GM20000 (cell line): ENCODE data around the gene PABPC1L.
A peak's percentile ranks its signal among the peaks of the same experiment; 100 is the strongest.

Experiments
- DNase-seq: peaks from one replicate; pipeline ENCODE4 v3.0.0; 2012; ENCODE audit warnings: low spot score
- TF ChIP-seq, protein P1 (sequence below): IDR thresholded peaks from 2 replicates; pipeline ENCODE4 v1.5.1; 2012; ENCODE audit warnings: mild to moderate bottlenecking, control low read depth; ENCODE audit errors: extremely low read depth, missing control alignments

Gene PABPC1L

DNA sequence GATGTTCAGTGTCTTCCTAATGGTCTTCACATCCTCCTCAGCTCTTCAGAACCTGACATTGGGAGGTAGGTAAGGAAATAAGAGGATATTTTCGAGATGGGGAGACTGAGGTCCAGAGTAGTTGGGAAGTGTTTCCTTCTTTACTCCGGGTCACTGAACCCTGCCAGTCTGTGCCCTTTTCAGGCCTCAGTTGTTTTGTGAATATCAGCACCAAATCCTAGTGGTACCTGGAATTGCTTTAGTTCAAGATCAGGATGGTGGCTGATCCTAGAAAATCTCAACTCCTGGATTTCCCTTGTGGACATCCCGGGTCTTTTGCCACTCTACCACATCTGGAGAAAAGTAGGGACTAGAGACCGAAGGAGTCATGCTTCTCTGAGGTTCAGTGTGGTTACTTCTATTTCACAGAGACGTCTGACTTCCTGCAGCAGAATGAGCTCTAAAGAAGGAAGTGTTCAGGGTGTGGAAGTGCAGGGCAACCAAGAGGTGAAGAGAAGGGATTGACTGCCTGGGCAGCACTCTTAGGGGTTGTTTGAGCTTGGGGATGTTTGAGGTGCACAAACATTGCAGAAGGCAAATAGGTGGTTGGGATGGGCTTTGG, 57.4 kb downstream of the PABPC1L start:
- TF ChIP-seq, protein P1, sequence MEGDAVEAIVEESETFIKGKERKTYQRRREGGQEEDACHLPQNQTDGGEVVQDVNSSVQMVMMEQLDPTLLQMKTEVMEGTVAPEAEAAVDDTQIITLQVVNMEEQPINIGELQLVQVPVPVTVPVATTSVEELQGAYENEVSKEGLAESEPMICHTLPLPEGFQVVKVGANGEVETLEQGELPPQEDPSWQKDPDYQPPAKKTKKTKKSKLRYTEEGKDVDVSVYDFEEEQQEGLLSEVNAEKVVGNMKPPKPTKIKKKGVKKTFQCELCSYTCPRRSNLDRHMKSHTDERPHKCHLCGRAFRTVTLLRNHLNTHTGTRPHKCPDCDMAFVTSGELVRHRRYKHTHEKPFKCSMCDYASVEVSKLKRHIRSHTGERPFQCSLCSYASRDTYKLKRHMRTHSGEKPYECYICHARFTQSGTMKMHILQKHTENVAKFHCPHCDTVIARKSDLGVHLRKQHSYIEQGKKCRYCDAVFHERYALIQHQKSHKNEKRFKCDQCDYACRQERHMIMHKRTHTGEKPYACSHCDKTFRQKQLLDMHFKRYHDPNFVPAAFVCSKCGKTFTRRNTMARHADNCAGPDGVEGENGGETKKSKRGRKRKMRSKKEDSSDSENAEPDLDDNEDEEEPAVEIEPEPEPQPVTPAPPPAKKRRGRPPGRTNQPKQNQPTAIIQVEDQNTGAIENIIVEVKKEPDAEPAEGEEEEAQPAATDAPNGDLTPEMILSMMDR = no peak
- DNase-seq = no peak

DNA sequence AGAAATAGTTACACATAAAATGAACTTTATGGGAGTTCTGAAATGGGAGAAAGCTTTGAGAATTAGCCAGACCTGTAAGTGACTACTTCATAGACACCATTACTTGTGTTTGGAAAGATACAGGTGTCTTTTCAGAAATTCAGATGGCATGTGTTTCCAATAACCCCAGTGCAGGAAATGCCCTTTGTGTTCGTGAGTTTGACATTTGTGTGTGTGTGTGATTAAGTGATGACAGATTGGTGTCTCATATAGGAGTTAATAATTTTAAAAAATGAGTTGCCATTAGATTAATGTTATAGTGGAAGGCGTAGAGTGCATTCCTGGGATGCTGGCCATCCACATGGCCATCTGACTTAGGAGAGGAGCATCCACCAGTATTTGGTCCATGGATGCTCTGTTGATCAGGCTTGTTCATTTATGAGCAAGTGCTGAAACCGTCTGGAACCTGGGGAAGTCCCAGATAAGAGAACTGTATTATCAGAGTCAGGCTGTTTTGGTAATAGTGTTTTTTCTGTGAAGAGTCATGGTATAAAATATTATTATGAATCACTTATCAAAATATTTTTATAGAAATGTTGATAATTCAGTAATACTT, 59.5 kb downstream of the PABPC1L start:
- TF ChIP-seq, protein P1 = no peak
- no peak for DNase-seq

DNA sequence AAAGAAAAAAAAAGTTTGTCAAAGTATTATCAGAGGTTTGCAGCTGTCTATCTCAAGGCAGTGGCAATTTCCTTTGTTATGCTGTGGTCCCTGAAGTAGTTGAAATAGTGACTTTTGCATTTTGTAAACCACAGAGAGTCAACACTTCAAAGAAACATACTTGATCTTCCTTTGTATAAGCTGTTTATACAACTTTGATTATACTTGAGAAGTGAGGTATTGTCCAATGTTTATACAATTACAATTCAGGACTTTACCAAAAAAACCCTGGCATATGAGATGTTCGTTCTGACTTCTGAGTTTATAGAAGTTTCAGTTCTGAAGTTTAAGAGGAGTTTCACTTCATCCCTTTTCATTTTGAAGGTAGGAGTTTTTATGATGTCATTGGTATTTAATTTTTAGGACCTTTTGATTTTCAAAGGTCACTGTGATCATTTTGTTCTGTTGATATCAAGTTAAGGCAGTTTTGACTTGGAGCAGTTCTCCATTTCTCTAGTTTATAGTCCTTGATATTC, 60.4 kb downstream of the PABPC1L start:
- TF ChIP-seq, protein P1 = no peak
- DNase-seq = no peak

DNA sequence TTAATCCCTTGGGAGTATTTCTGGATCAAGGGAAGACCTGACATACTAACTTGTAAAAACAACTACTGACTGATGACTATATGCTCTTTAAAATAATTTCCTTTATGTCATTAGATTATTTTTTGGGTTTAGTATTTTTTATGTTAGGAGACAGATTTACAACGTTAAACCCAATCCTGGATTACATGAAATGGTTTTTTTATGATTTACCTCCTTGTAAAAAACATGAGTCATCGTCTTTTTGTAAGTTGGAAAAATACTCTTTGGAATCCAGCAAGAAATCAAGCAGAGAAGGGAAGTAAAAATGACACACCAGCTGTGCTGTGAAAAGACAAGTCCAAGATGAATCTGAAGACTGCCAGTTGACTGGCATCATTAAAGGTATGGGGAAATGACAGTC, 63.2 kb downstream of the PABPC1L start:
- TF ChIP-seq, protein P1 = no peak
- DNase-seq = no peak

DNA sequence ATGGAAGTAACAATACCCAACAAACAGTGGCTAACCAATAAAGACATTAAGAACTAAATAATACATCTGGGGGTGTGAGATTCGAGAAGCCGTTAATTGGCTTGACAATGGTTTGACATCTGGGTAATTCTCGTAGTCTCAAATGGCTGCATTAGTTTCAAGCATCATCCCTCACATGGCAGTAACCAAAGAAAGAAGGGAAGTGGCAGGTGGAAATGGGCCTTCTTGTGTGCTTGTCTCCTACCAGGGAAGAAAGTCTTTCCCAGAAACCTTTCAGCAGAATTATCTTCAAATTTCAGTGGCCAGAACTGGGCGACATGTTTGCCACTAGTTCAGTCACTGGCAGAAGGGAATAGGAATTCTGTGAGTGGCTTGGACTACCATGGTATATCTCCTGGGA, 66.8 kb downstream of the PABPC1L start:
- TF ChIP-seq, protein P1 = no peak
- DNase-seq = no peak

DNA sequence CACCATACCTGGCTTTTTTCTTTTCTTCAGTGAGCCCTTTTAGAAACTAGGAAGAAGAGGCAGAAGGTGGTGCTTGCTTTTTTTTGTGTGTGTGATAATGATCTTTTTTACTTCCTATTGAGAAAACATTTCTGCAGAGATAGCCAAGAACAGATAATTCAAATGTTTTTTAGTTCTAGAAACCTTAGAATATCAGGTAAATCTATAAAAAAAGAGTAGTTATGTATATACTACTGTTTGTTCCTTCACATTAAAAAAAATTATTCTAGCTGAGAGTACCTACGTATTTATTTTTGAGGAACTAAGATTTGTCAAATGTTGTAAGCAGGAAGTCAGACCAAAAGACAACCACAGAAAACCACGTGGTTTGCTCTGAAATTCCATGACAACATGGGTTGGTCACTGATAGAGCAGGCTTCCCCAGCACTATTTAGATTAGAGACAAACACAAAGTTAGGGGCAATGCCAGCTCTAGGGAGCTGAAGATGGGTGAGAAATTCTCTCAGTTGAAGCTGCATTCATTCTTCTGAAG, 69.3 kb downstream of the PABPC1L start:
- peak; percentile 64 for DNase-seq
- TF ChIP-seq, protein P1 = no peak

DNA sequence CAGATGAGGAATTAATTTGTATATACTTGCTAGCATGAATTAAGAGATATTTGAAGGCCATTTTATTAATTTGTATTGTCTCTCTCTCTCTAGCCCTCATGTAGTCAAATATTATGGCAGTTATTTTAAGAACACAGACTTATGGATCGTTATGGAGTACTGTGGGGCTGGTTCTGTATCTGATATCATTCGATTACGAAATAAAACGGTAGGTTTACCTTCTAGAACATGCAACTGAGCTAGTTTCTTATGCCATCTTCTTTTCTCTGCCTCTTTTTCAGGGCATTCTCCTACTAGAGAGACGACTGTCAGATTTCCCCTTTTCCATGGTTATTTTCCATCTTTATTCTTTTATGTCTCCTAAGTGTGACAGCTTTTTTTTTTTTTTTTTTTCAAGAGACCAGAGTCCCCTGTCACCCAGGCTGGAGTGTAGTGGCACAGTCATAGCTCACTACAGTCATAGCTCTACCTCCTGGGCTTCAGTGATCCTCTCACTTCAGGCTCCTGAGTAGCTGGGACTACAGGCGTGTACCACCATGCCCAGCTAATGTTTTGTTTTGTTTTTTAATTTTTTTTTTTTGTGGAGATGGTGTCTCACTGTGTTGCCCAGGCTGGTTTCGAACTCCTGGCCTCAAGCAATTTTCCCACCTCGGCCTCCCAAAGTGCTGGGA, 72.0 kb downstream of the PABPC1L start:
- TF ChIP-seq, protein P1 = no peak
- no peak for DNase-seq
